ENCODE data around the gene CBY2.

The CBY2 gene

GRCh38 chr13:45700971-45701900, 884 bp upstream of the CBY2 start:
- 63% methylated on average over 4 of the region's 4 CpGs for WGBS (ENCODE audit: insufficient coverage)
- ChIA-PET CTCF (no interaction called here), POLR2A (no interaction called here)
- H3K36me3 ChIP-seq (ENCODE audit: control insufficient read depth in 4 of 4, insufficient read depth in 4 of 4, low read length in 3 of 4) = no peaks in the 10 kb centered on the region
- H3K27ac ChIP-seq (ENCODE audit: insufficient read depth in 1 of 2, low read depth in 1 of 2, low read length in 2 of 2, poor library complexity in 1 of 2, severe bottlenecking in 2 of 2) = no peak overlapping the region
- peaks cover 0 to 2% (median 0%) of the 10 kb centered on the region in 5 experiments for H3K27me3 ChIP-seq (replicated peaks in 2 of 5; ENCODE audit: control insufficient read depth in 4 of 5, insufficient read depth in 5 of 5, low read length in 4 of 5)
- H3K9me3 ChIP-seq (ENCODE audit: control extremely low read depth in 1 of 5, control insufficient read depth in 4 of 5, insufficient read depth in 2 of 5, low read depth in 1 of 5, low read length in 4 of 5) = no peaks in the 10 kb centered on the region
- H3K4me3 ChIP-seq (ENCODE audit: control insufficient read depth in 1 of 7, extremely low read depth in 1 of 7, insufficient read depth in 4 of 7, low read depth in 2 of 7, low read length in 6 of 7) = no peak overlapping the region
- no peaks in the 10 kb centered on the region for H3K4me1 ChIP-seq (ENCODE audit: control extremely low read depth in 1 of 4, control insufficient read depth in 4 of 4, insufficient read depth in 4 of 4, low read length in 3 of 4)
- no peak for DNase-seq

GRCh38 chr13:45702869-45703391, 810 bp downstream of the CBY2 start:
- Histone ChIP-seq H3K4me1 (ENCODE audit: control extremely low read depth in 1 of 4, control insufficient read depth in 4 of 4, insufficient read depth in 4 of 4, low read length in 3 of 4) (no peaks in the 10 kb centered on the region), H3K27me3 (replicated peaks in 2 of 5; ENCODE audit: control insufficient read depth in 4 of 5, insufficient read depth in 5 of 5, low read length in 4 of 5) (peaks cover 0 to 2% (median 0%) of the 10 kb centered on the region in 5 experiments), H3K9me3 (ENCODE audit: control extremely low read depth in 1 of 5, control insufficient read depth in 4 of 5, insufficient read depth in 2 of 5, low read depth in 1 of 5, low read length in 4 of 5) (no peaks in the 10 kb centered on the region), H3K27ac (ENCODE audit: insufficient read depth in 1 of 2, low read depth in 1 of 2, low read length in 2 of 2, poor library complexity in 1 of 2, severe bottlenecking in 2 of 2) (no peak overlapping the region), H3K4me3 (ENCODE audit: control insufficient read depth in 1 of 7, extremely low read depth in 1 of 7, insufficient read depth in 4 of 7, low read depth in 2 of 7, low read length in 6 of 7) (no peak overlapping the region), H3K36me3 (ENCODE audit: control insufficient read depth in 4 of 4, insufficient read depth in 4 of 4, low read length in 3 of 4) (no peaks in the 10 kb centered on the region)
- ChIA-PET POLR2A (no interaction called here), CTCF (no interaction called here)
- WGBS (ENCODE audit: insufficient coverage) = 100% methylated on average over 2 of the region's 3 CpGs
- no peak for DNase-seq

- H3K4me1 ChIP-seq (ENCODE audit: control extremely low read depth in 1 of 4, control insufficient read depth in 4 of 4, insufficient read depth in 4 of 4, low read length in 3 of 4) = no peaks in the 10 kb centered on the region
- WGBS (ENCODE audit: insufficient coverage) = 92% methylated on average over 6 of the region's 9 CpGs
- H3K36me3 ChIP-seq (ENCODE audit: control insufficient read depth in 4 of 4, insufficient read depth in 4 of 4, low read length in 3 of 4) = no peaks in the 10 kb centered on the region
- H3K9me3 ChIP-seq (ENCODE audit: control extremely low read depth in 1 of 5, control insufficient read depth in 4 of 5, insufficient read depth in 2 of 5, low read depth in 1 of 5, low read length in 4 of 5) = no peaks in the 10 kb centered on the region
- no peak overlapping the region for H3K27ac ChIP-seq (ENCODE audit: insufficient read depth in 1 of 2, low read depth in 1 of 2, low read length in 2 of 2, poor library complexity in 1 of 2, severe bottlenecking in 2 of 2)
- DNase-seq = no peak
- peaks cover 0 to 2% (median 0%) of the 10 kb centered on the region in 5 experiments for H3K27me3 ChIP-seq (replicated peaks in 2 of 5; ENCODE audit: control insufficient read depth in 4 of 5, insufficient read depth in 5 of 5, low read length in 4 of 5)
- H3K4me3 ChIP-seq (ENCODE audit: control insufficient read depth in 1 of 7, extremely low read depth in 1 of 7, insufficient read depth in 4 of 7, low read depth in 2 of 7, low read length in 6 of 7) = no peak overlapping the region
- POLR2A ChIA-PET = no interaction called here
- CTCF ChIA-PET = no interaction called here
These were observed 2.2 kb downstream of the CBY2 start for GRCh38 chr13:45704211-45704739.

GRCh38 chr13:45704854-45705695, 3.0 kb downstream of the CBY2 start:
- peaks cover 0 to 2% (median 0%) of the 10 kb centered on the region in 5 experiments for H3K27me3 ChIP-seq (replicated peaks in 2 of 5; ENCODE audit: control insufficient read depth in 4 of 5, insufficient read depth in 5 of 5, low read length in 4 of 5)
- no peak overlapping the region for H3K27ac ChIP-seq (ENCODE audit: insufficient read depth in 1 of 2, low read depth in 1 of 2, low read length in 2 of 2, poor library complexity in 1 of 2, severe bottlenecking in 2 of 2)
- no peak overlapping the region for H3K4me3 ChIP-seq (ENCODE audit: control insufficient read depth in 1 of 7, extremely low read depth in 1 of 7, insufficient read depth in 4 of 7, low read depth in 2 of 7, low read length in 6 of 7)
- POLR2A ChIA-PET = no interaction called here
- no peaks in the 10 kb centered on the region for H3K36me3 ChIP-seq (ENCODE audit: control insufficient read depth in 4 of 4, insufficient read depth in 4 of 4, low read length in 3 of 4)
- no peaks in the 10 kb centered on the region for H3K4me1 ChIP-seq (ENCODE audit: control extremely low read depth in 1 of 4, control insufficient read depth in 4 of 4, insufficient read depth in 4 of 4, low read length in 3 of 4)
- no peaks in the 10 kb centered on the region for H3K9me3 ChIP-seq (ENCODE audit: control extremely low read depth in 1 of 5, control insufficient read depth in 4 of 5, insufficient read depth in 2 of 5, low read depth in 1 of 5, low read length in 4 of 5)
- WGBS (ENCODE audit: insufficient coverage) = 96% methylated on average over 6 of the region's 7 CpGs
- CTCF ChIA-PET = interaction anchor here (1.2 kb wide), 1 partner anchor 13 kb away, joined by 3 read pairs; no protein-coding TSS in a partner anchor
- DNase-seq = no peak

- Histone ChIP-seq H3K9me3 (ENCODE audit: control extremely low read depth in 1 of 5, control insufficient read depth in 4 of 5, insufficient read depth in 2 of 5, low read depth in 1 of 5, low read length in 4 of 5) (no peaks in the 10 kb centered on the region), H3K4me1 (ENCODE audit: control extremely low read depth in 1 of 4, control insufficient read depth in 4 of 4, insufficient read depth in 4 of 4, low read length in 3 of 4) (no peaks in the 10 kb centered on the region), H3K4me3 (ENCODE audit: control insufficient read depth in 1 of 7, extremely low read depth in 1 of 7, insufficient read depth in 4 of 7, low read depth in 2 of 7, low read length in 6 of 7) (no peak overlapping the region), H3K27ac (ENCODE audit: insufficient read depth in 1 of 2, low read depth in 1 of 2, low read length in 2 of 2, poor library complexity in 1 of 2, severe bottlenecking in 2 of 2) (no peak overlapping the region), H3K36me3 (ENCODE audit: control insufficient read depth in 4 of 4, insufficient read depth in 4 of 4, low read length in 3 of 4) (no peaks in the 10 kb centered on the region), H3K27me3 (replicated peaks in 2 of 5; ENCODE audit: control insufficient read depth in 4 of 5, insufficient read depth in 5 of 5, low read length in 4 of 5) (peaks cover 0 to 2% (median 0%) of the 10 kb centered on the region in 5 experiments)
- ChIA-PET CTCF (interaction anchor here (1.2 kb wide), 1 partner anchor 12 kb away, joined by 3 read pairs; no protein-coding TSS in a partner anchor), POLR2A (no interaction called here)
- DNase-seq = no peak
These were observed 3.8 kb downstream of the CBY2 start for GRCh38 chr13:45705918-45706317.

GRCh38 chr13:45707516-45708100, 5.5 kb downstream of the CBY2 start:
- H3K27me3 ChIP-seq (replicated peaks in 2 of 5; ENCODE audit: control insufficient read depth in 4 of 5, insufficient read depth in 5 of 5, low read length in 4 of 5) = no peaks in the 10 kb centered on the region
- peaks cover 0 to 3% (median 0%) of the 10 kb centered on the region in 5 experiments for H3K9me3 ChIP-seq (ENCODE audit: control extremely low read depth in 1 of 5, control insufficient read depth in 4 of 5, insufficient read depth in 2 of 5, low read depth in 1 of 5, low read length in 4 of 5)
- H3K27ac ChIP-seq (ENCODE audit: insufficient read depth in 1 of 2, low read depth in 1 of 2, low read length in 2 of 2, poor library complexity in 1 of 2, severe bottlenecking in 2 of 2) = no peak overlapping the region
- H3K4me1 ChIP-seq (ENCODE audit: control extremely low read depth in 1 of 4, control insufficient read depth in 4 of 4, insufficient read depth in 4 of 4, low read length in 3 of 4) = no peaks in the 10 kb centered on the region
- H3K36me3 ChIP-seq (ENCODE audit: control insufficient read depth in 4 of 4, insufficient read depth in 4 of 4, low read length in 3 of 4) = no peaks in the 10 kb centered on the region
- no CpG with 5 or more reads among the region's 2 CpGs for WGBS (ENCODE audit: insufficient coverage)
- no peak overlapping the region for H3K4me3 ChIP-seq (ENCODE audit: control insufficient read depth in 1 of 7, extremely low read depth in 1 of 7, insufficient read depth in 4 of 7, low read depth in 2 of 7, low read length in 6 of 7)
- DNase-seq = no peak
- POLR2A ChIA-PET = no interaction called here
- CTCF ChIA-PET = no interaction called here
